ENCODE results near the gene BAHCC1.

Gene BAHCC1

DNA sequence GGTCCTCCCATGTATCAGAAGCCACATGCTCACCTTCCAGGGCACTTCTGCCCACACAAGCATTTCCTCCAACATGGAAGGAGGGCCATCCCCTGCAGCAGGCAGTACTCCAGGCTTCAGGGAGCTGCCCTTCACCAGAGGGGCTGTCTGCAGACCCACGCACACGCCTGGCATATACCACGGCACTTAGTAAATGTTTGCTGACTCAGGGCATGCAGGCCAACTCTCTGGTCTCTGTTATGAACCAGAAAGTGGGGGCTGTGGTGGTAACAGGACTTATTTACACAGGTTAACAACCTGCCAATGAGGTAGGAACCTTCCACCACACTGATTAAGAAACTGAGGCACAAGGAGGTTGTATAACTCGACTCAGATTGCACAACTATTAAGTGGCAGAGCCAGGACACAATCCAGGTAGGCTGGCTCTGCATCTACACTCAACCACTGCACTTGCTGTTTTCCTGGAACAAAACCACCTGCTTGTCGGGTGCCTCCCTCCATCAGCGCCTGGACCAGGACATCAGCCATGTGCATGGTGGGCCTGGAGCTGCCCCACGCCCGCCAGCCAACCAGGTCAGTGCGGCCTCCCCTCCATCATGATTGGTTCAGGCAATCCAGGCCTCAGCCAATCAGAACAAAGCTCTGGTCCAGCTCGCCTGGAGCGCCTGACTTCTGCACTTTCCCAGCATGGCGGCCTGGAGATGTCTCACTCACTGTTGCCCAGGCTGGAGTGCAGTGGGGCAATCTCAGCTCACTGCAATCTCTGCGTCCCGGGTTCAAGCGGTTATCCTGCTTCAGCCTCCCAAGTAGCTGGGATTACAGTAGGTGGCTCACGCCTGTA lies 98.2 kb downstream of the BAHCC1 start:
- DNase-seq (ENCODE audit: low spot score): no peak

DNA sequence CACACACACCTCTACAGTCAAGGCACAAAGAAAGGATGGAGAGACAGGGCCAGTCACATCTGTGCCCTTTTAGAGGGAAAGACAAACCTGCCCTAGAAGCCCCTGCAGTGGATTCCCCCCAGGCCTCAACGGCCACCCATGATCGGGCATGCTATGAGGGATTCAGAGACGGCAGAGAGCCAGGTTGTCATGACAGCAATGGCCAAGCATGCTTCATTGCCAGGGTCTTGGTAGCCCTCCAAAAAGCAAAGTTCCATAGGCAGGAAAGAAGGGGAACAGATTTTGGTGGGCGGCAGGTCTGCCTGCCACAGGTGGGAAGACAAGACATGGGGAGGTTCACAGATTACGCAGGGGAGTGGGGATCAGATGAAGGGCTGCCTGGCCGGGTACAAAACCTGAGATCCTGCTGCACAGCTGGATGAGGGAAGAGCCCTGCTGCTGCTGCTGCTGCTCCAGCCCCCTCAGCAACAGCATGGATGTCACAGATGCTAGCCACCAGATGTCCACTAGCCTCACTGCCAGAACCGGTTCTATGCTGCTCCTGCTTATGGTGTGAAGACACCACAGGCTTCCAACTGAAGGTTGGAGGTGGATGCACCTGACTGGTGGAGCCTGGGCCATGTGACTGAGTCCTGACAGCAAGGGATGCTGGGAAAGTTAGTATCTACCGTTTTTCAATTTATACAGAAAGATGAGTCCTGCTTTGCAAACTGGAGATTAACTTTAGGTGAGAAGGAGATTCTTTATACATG lies 99.5 kb downstream of the BAHCC1 start:
- DNase-seq (ENCODE audit: low spot score): no peak

DNA sequence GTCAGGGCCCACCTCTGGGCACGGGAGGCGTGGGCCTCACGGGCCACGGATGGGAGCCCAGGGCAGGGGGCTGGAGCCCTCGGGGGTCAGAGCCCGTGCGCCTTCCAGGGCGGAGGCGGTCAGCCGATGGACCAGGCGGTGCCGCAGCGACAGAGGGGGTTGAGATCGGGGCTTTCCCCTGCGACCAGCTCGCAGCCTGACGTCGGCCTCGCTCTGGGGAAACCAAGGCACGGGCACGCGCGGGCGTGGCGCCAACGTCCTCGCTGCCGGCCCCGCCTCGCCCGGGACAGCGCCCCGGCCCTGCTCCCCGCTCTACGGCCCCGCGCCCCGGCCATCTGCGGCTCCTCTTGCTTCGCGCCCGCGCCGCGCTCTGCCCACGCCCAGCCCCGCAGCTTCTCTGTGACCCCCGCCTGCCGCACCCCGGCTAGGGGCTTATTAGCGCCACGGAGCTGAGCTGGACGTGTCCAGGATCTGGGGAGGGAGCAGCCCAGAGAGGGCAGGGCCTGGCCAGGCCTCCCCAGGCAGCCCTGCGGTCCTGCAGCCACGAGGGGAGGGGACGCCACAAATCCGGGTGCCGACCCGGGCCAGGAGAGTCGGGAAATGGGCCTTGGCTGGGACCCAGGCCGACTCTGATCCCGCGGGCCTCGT lies 103.8 kb downstream of the BAHCC1 start:
- no peak for DNase-seq (ENCODE audit: low spot score)

DNA sequence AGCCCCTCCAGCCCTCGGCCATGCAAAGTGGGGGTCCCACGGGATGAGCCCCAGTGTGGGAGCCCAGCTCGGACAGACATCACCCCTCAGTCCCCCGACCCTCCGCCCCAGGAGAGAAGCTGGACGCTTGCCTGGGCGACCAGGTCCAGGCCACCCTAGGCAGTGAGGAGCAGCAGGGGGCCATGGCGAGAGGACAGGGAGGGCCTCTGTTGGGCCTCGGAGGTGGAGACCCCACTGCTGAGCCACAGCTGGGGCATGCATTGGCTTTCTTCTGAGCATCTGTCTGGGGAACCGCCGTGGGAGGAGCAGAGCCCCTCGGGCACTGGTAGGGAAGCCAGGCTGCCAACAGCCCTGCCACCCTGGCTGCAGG lies 104.3 kb downstream of the BAHCC1 start:
- DNase-seq (ENCODE audit: low spot score): no peak

DNA sequence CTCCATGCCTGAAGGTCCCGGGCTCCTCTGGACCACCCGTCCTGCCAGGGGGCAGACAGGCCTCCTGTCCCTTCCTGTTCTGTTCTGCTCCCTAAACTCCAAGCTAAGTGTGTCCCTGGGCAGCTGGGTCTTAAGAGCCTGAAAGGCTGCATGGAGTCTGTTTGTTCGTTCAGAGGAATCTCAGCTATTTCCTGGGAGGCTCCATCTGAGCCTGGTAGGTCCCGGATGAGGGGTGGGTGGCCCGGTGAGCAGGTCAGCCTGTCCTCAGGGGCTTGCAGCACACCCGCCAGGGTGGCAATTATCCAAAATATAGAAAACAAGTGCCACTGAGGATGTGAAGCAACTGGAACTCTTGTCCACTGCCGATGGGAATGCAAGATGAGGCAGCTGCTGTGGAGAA lies 104.8 kb downstream of the BAHCC1 start:
- no peak for DNase-seq (ENCODE audit: low spot score)

DNA sequence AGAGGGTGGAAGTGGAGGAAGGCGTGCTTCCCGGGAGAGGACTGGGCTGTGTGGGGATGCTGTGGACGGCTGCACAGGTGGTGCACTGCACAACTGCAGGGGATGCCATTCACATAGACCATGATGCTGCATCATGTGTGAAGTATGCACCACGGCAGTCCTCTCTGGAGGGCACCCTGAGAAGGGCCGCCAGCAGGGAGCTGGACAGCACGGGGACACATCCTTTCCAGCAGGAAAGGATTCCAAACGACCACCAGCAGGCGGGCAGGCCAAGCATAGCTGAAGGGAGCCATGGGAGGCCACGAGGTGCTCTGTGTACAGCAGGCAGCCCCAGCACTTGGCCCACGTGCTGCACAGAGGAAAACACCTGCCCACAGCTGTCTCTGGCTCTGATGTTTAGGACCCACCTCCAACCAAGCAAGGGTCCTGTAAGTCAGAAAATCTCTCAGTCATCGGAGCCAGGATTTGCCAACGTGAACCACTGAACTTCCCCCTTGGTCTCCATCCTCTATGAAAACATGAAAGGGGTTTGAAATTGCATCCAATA lies 107.3 kb downstream of the BAHCC1 start:
- DNase-seq (ENCODE audit: low spot score): no peak

DNA sequence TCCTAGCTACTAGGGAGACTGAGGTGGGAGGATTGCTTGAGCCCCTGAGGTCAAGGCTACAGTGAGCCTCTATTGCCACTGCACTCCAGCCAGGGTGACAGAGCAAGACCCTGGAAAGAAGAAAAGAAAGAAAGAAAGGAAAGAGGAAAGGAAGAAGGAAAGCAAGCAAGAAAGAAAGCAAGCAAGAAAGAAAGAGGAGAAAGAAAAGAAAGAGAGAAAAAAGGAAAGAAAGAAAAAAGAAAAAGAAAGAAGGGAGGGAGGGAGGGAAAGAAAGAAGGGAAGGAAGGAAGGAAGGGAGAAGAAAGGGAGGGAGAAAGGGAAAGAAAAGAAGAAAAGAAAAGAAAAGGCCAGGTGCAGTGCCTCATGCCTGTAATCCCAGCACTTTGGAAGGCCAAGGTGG lies 108.4 kb downstream of the BAHCC1 start:
- DNase-seq (ENCODE audit: low spot score): no peak

DNA sequence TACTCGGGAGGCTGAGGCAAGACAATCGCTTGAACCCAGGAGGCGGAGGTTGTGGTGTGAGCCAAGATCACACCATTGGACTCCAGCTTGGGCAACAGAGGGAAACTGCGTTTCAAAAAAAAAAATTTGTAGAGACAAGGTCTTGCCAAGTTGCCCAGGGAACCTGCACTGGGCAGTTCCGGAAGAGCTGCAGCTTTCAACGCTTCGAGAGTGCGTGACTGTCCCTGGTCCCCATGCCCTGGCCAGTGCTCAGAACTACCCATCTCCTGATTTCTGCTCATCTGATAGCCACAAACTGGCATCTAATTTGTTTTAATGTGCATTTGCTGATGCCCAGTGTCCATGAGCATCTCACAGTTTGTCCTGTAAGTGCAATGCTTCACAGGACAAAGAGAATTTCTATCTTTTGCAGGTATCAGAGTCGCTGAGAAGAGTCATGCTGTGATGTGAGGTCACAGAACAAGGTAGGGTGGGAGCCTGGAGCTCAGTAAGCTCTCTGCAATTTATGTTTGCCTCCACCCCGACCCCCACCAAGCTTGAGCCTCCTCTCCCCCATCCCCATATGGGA lies 113.5 kb downstream of the BAHCC1 start:
- no peak for DNase-seq (ENCODE audit: low spot score)

DNA sequence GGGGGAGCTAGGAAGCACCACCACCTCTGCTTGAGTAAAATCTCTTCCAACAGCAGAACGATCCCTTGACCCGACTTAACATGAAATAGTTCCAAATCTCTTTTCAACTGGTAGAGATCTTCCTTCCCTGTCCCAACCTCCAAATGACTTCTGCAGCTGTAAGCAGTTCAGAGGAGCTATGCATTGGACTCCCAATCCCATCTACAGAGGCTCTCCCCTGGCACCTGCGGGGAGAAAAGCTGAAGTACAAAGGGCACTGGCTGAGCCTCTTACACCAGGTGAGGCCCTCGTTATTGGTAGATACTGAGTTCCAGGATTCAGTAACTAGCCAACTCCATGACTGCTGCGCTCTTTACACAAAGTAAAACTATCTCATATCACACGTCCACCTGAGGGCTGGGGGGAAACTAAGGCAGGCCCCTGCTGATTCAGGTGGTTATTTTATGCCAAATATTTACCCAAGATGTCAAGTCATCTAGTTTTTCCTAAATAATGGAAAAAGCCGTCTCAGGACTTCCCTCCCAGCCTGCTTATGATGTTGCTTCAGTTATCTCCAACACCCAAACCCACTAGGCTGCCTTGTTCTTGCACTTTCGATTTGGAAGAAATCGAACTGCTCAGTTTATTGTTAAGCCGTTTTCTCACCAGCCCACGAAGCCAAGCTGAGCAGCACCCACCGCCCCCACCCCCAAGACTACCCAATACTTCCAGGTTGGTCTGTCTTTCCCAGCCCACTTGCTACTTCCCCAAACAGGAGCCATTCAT lies 114.1 kb downstream of the BAHCC1 start:
- no peak for DNase-seq (ENCODE audit: low spot score)

DNA sequence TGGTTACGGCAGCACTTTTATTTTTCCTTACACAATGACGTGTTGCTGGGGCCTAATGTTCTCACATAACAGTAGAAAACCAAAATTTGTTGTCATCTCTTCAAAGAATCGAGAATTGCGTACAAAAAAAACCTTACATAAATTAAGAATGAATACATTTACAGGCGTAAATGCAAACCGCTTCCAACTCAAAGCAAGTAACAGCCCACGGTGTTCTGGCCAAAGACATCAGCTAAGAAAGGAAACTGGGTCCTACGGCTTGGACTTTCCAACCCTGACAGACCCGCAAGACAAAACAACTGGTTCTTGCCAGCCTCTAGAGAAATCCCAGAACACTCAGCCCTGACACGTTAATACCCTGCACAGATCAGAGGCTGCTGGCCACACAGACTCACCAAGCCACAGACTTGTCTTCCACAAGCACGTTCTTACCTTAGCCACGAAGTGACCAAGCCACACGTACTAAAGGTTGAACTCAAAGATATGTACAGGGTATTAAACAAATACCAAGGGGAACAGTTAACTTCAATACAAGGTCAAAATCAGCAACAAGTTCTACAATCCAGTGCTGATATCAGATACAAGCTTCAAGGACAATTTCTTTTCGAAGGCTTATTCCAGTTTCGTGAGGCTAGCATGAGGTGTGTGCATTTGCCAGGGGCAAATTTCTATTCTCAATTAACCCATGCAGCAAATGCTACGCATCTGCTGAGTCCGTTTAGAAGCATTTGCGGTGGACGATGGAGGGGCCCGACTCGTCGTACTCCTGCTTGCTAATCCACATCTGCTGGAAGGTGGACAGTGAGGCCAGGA lies 114.9 kb downstream of the BAHCC1 start:
- no peak for DNase-seq (ENCODE audit: low spot score)

DNA sequence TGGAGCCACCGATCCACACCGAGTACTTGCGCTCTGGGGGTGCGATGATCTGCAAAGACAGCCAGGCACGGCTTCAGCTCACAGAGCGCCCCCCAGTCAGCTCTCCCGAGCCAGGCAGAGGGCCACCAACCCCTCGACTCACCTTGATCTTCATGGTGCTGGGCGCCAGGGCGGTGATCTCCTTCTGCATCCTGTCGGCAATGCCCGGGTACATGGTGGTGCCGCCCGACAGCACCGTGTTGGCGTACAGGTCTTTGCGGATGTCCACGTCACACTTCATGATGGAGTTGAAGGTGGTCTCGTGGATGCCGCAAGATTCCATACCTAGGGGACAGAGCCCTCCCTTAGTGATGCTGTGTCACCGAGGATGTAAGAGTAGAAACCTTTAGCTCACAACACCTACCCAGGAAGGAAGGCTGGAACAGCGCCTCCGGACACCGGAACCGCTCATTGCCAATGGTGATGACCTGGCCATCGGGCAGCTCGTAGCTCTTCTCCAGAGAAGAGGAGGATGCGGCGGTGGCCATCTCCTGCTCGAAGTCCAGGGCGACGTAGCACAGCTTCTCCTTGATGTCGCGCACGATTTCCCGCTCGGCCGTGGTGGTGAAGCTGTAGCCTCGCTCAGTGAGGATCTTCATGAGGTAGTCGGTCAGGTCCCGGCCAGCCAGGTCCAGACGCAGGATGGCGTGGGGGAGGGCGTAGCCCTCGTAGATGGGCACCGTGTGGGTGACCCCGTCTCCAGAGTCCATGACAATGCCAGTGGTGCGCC lies 115.7 kb downstream of the BAHCC1 start:
- no peak for DNase-seq (ENCODE audit: low spot score)

DNA sequence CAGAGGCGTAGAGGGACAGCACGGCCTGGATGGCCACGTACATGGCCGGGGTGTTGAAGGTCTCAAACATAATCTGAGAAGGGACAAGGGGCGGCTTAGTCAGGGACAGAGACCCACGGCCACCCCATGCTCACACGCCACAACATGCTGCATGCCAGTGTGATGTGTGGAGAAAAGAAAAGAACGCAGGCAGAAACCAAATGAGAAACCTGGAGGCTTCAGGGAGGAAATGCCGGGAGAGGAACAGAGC lies 116.2 kb downstream of the BAHCC1 start:
- DNase-seq (ENCODE audit: low spot score): no peak

DNA sequence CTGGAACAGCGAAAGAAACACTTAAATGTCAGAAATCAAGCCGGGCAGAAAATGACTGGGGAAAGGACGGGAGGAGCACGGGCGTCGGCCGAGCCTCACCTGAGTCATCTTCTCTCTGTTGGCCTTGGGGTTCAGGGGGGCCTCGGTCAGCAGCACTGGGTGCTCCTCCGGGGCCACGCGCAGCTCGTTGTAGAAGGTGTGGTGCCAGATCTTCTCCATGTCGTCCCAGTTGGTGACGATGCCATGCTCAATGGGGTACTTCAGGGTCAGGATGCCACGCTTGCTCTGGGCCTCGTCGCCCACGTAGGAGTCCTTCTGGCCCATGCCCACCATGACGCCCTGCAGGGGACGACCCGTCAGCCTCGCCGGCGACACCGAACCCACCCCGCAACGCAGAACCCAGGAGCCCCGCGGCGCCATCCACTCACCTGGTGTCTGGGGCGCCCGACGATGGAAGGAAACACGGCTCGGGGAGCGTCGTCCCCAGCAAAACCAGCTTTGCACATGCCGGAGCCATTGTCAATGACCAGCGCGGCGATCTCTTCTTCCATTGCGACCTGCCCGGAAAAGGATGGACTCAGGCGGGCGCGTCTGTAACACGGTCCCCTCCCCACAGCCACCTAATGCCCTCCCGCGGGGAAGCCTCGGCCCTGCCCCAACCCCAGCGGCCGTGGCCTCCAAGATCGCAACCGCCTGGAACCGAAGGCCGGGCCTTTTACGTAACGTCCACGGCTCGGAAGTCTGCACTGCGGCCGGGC lies 116.7 kb downstream of the BAHCC1 start:
- DNase-seq (ENCODE audit: low spot score): no peak

DNA sequence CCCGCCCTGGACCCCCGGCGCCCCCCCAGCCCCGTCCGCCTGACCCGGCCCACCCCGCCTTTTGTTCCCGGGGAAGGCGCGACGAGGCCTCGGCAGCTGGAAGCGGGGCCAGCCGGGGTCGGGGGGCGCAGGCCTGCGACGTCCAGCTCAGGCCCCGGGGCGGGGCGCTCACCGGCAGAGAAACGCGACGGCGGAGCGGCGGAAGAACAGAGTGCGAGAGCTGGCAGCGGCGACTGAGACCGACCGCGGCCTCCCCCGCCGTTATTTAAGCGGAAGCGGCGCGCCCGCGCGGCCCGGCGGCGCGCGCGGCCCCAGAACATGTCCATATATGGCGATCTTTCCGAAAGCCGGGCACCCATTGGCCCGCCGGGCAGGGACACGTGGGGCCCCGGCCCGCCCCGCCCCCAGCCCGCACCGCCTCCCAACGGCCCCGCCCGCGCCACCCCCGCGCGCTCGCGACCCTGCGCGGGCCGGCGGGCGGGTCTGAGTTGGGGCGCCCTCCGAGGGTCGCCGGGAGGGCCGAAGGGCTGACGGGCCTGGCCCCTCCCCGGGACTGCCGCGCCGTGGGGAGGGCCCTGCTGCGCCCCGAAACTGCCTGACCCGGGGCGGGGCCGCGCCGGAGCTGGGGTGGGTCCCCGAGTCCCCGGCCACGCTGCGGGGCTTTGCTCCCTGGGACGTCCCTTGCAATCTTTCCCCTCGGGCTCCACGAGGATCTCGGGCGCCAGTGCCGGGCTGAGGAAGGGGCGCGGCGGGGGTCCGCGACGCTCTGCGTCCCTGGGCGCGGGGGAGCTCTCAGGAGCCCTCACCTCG lies 117.5 kb downstream of the BAHCC1 start, which contains the start of gene ACTG1:
ACTG1 (minus strand) TSS at position 238 of the 810 bp plus-strand sequence. CDS start 445 bp downstream, outside the sequence.
- DNase-seq (ENCODE audit: low spot score): peak; percentile 91

DNA sequence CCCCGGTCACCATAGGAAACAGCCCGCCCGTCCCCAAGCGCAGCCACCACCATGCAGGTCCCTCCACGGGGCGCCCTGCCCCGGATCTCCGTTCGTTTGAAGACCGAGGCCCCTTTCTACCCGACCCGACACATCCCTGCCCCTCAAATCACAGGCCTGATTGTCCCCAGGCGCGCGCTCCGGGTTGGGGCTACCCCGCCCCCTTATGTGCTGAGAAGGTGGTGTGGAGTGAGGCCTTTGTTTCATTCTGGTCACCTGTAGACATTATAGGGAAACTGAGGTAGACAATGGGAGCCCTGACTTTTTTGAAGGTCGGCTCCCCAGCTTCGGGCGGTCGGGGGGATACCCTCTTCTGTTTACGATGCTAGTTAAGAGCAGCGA lies 118.1 kb downstream of the BAHCC1 start:
- DNase-seq (ENCODE audit: low spot score): peak; percentile 72

DNA sequence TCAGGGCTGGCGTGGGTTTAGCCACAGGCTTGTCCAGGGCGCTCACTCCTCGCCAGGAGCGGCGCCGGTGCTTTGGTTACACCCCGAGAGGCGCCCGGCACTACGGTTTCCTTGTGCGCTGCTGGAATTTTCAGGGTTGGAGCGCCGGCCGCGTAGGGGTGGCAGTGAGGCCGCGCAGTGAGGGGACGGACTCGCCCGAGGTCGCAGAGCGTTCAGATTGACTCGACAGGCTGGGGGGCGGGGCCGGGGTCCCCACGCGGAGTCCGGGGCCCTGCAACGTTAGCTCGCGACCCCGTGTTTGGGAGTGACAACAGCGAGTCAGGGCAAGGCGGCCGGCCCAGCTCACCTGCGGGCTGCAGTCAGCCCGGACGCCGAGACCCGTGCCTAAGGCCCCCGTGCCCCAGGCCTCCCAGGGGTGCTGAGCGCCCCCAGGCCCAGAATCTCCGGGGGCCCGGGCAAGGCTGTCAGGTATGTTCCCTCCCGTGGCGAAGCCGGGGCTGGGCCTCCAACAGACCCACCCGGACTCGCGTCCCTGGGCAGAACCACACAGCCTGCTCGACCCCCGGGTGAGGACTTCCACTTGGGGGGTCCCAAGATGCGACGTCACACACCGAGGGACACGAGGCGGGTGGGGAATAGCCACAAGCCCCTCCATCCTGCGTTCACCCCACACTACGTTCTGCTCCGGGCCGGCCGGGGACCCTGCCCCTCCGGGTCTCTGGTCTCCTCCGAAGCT lies 118.7 kb downstream of the BAHCC1 start:
- peak; percentile 21 for DNase-seq (ENCODE audit: low spot score)

DNA sequence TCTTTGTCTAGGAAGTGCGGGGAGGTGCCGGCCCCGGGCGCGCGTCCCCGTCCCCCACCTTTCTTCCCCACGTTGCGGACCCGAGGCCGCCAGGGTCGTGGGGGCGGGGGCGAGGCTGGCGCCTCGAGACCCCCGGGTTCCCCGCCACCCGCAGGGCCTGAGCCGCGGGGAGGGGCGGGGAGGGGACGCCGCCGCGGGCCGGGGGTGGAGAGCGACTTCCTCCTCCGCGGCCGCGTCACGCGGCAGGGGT lies 119.2 kb downstream of the BAHCC1 start:
- no peak for DNase-seq (ENCODE audit: low spot score)

Measured in globus pallidus (tissue), 1 donor.